Stomach (tissue), 9 donors: ENCODE measurements around the gene RNF224. TPM values are rescaled to one million over a fixed set of nuclear protein-coding genes. Genes with fewer than 3 reads are reported as not detected.

Experiments used
- DNase-seq, 2 donors: peaks; one replicate each; pipeline versions ENCODE4 v3.0.0 to v3.0.0-alpha.2; 2013 to 2019
- H3K27ac ChIP-seq, 5 donors: fragments of 200-600 bp in 4 of 5; sonication (generic) in 4 of 5; one replicate each; pipeline ENCODE4 v1.5.1; 2013 to 2019; ENCODE audit warnings: mild to moderate bottlenecking in 1 of 5, moderate library complexity in 1 of 5
- H3K27me3 ChIP-seq, 3 donors: fragments of 200-600 bp; sonication (generic); one replicate each; pipeline ENCODE4 v1.5.1; 2017 to 2019; ENCODE audit warnings: mixed run types in 1 of 3
- H3K36me3 ChIP-seq, 4 donors: fragments of 200-600 bp; sonication (generic); 1 replicate in 3 of 4; 2 replicates in 1 of 4; pipeline ENCODE4 v1.5.1; 2016 to 2019
- H3K4me1 ChIP-seq, 4 donors: fragments of 200-600 bp; sonication (generic); one replicate each; pipeline ENCODE4 v1.5.1; 2016 to 2019
- H3K4me3 ChIP-seq, 4 donors: fragments of 200-600 bp; sonication (generic) in 3 of 4; one replicate each; pipeline ENCODE4 v1.5.1; 2016 to 2019; ENCODE audit warnings: mild to moderate bottlenecking in 1 of 4
- H3K9me3 ChIP-seq, 4 donors: fragments of 200-600 bp; sonication (generic); one replicate each; pipeline ENCODE4 v1.5.1; 2016 to 2019
- CTCF ChIP-seq, 7 experiments: fragments of 450-650 bp in 4 of 7; fragments of 200-600 bp in 3 of 7; sonication (generic) in 3 of 7; IDR thresholded peaks; one replicate each; pipeline ENCODE4 v1.5.1; 2016 to 2019; ENCODE audit warnings: antibody characterized with exemption in 7 of 7, control low read depth in 2 of 7, mild to moderate bottlenecking in 1 of 7
- EP300 ChIP-seq: sonication (generic); formaldehyde crosslinking; IDR thresholded peaks from one replicate; pipeline ENCODE4 v1.6.1; 2017; ENCODE audit warnings: antibody characterized with exemption
- POLR2A ChIP-seq, 4 donors: fragments of 450-650 bp; IDR thresholded peaks; one replicate each; pipeline ENCODE4 v1.6.1; 2016; ENCODE audit warnings: antibody characterized with exemption in 4 of 4, control low read depth in 2 of 4, mild to moderate bottlenecking in 1 of 4, moderate library complexity in 1 of 4
- POLR2AphosphoS5 ChIP-seq, 3 donors: sonication (generic); formaldehyde crosslinking; IDR thresholded peaks; one replicate each; pipeline ENCODE4 v1.6.1; 2016; ENCODE audit warnings: antibody characterized with exemption in 3 of 3
- WGBS, 5 donors: extraction: QIAGEN DNeasy Blood & Tissue Kit in 3 of 5; methylation state at CpG; one replicate each; pipeline versions ENCODE4 v1.1.5 to v1.1.7; 2013 to 2018; 5-methylcytosine and 5-hydroxymethylcytosine counted together
- intact Hi-C: fragments of 100-400 bp; cut with DNase I; formaldehyde crosslinking; loops from one replicate; pipeline ENCODE4 v1.15.1; 2023; ENCODE audit warnings: low total_unique reads
- polyA plus RNA-seq, 3 donors: library from polyadenylated mRNA; stranded (reverse); fragments of 200-250 nt; gene quantifications; one replicate each; pipeline ENCODE4 v1.2.3, GENCODE V29; 2013
- total RNA-seq, 5 donors: library from RNA; depleted of rRNA; stranded (reverse); fragments of >200 nt; gene quantifications; one replicate each; pipeline versions ENCODE4 v1.1.0 to v1.2.3, GENCODE V29; 2014 to 2016
- donor health status: healthy with polysubstance abuse.
- donor health status: Bipolar disorder and iron deficiency.
- donor health status: healthy.

Gene RNF224
- total and polyA plus RNA-seq, 8 donors: 1.0 TPM; not detected in 7

GRCh38 chr9:137199411-137200121, 27.7 kb upstream of the RNF224 start:
- WGBS, 5 donors: 9 to 17% (median 10%) methylated on average over 27 to 51 of the region's 51 CpGs
- peak overlapping the region; percentile 78 to 97 (median 86) for H3K27ac ChIP-seq
- peak in 1 of 2 donors; percentile 48 for DNase-seq
- no peaks in the 10 kb centered on the region for H3K27me3 ChIP-seq
- H3K9me3 ChIP-seq: no peaks in the 10 kb centered on the region
- intact Hi-C loops: no loop called here
- H3K36me3 ChIP-seq: no peaks in the 10 kb centered on the region
- TF ChIP-seq POLR2AphosphoS5 (IDR thresholded peaks at IDR 0.05) (no peak), CTCF (IDR thresholded peaks at IDR 0.05) (no peak), EP300 (no peak), POLR2A (IDR thresholded peaks at IDR 0.05) (no peak)
- peaks cover 74 to 90% (median 89%) of the 10 kb centered on the region in 4 donors for H3K4me1 ChIP-seq
- peak overlapping the region; percentile 63 to 78 (median 66) for H3K4me3 ChIP-seq

DNA sequence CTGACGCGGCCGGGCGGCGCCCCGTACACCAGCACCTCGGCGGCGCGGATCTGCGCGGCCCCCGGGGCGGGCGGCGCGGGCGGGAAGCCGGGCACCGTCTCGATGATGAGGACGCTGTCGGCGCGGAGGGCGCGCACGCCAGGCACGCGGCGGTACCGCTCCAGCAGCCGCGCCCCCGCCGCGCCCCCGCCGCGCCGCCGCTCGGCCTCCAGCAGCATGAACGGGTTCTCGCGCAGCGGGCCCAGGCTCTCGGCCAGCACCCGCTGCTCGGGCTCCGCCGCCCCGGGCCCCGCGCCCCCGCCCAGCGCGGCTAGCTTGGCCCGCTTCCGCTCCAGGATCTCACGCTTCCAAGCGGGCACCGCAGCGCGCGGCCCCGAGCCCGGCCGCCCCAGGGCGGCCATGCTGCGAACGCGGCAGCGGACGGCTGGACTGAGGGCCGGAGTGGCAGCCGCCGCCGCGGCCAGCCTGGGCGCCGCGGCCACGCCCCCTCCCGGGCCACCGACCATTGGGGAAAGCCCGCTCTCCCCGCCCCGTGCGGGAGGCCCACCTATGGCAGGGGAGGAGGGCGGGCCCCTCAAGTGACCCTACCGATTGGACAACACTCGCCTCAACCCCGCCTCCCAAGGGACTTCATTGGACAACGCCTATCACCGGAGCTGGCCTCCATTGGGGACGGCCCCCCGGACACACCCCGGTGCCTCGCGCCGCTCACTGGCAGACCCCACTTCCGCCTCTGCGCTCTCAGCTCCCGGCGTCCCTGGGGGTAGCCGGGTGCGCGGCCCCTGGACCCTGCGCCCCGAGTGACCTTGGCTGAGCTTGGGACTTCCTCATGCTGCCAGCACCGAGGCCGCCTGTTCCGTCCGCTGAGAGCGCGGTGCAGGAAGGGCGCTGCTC, 26.7 kb upstream of the RNF224 start, which contains the start of gene TPRN:
TSS of gene TPRN (minus strand) at position 431 of the 894 bp plus-strand sequence. CDS start at position 401, 30 bp downstream.
- intact Hi-C loops: no loop called here
- Histone ChIP-seq H3K27me3 (no peaks in the 10 kb centered on the region), H3K4me1 (peaks cover 71 to 86% (median 85%) of the 10 kb centered on the region in 4 donors), H3K36me3 (no peaks in the 10 kb centered on the region), H3K27ac (peak within 1 kb of the TSS; percentile 85 to 97 (median 89)), H3K4me3 (peak within 1 kb of the TSS; percentile 63 to 78 (median 66)), H3K9me3 (no peaks in the 10 kb centered on the region)
- TF ChIP-seq CTCF (IDR thresholded peaks at IDR 0.05): no peak
- TF ChIP-seq POLR2A (IDR thresholded peaks at IDR 0.05): peak in 1 of 4 donors; percentile 59
- peak; percentile 37 to 92 (median 86) for TF ChIP-seq POLR2AphosphoS5 (IDR thresholded peaks at IDR 0.05)
- 0 to 3% (median 1%) methylated on average over 28 to 114 of the region's 118 CpGs for WGBS, 5 donors
- DNase-seq: peak; percentile 100

DNA sequence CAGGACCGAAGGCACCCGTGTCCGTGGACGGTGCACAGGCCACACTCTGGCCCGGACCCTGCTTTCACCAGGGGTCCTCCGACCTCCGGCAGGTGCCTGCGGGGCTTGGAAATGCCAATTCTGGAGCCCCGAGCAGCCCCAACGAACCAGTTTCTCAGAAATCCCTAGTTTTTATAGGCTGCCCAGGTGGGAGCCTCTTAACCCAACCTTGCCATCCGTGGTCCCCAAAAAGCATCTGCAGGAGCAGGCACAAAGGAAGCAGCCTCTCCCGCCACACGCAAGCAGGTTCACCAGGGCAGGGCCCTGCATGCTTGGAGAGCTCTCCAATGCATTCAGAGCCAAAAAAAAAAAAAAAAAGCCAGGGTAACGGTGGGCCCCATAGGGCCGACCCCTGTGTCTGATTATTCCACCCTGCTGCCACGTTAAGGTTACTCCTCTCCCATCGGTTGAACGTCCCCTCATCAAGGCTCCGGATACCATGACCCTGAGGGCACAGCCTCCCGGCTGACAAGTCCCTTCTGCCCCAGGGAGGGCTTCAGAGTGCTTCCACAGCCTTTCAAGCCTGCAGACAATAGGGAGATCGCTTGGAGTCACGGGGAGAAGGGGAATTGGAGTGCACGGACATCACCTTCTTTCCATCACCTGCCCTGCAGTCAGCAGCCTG, 26.0 kb upstream of the RNF224 start:
- TF ChIP-seq POLR2AphosphoS5 (IDR thresholded peaks at IDR 0.05): no peak
- TF ChIP-seq CTCF (IDR thresholded peaks at IDR 0.05): no peak
- TF ChIP-seq EP300: no peak
- TF ChIP-seq POLR2A (IDR thresholded peaks at IDR 0.05): no peak
- Histone ChIP-seq H3K27me3 (no peaks in the 10 kb centered on the region), H3K4me3 (peak overlapping the region; percentile 63 to 78 (median 66)), H3K27ac (peak overlapping the region; percentile 85 to 97 (median 89)), H3K36me3 (no peaks in the 10 kb centered on the region), H3K4me1 (peaks cover 76 to 84% (median 83%) of the 10 kb centered on the region in 4 donors), H3K9me3 (no peaks in the 10 kb centered on the region)
- DNase-seq: no peak
- intact Hi-C loops: no loop called here
- WGBS, 5 donors: 12 to 14% (median 12%) methylated on average over 22 to 23 of the region's 23 CpGs

DNA sequence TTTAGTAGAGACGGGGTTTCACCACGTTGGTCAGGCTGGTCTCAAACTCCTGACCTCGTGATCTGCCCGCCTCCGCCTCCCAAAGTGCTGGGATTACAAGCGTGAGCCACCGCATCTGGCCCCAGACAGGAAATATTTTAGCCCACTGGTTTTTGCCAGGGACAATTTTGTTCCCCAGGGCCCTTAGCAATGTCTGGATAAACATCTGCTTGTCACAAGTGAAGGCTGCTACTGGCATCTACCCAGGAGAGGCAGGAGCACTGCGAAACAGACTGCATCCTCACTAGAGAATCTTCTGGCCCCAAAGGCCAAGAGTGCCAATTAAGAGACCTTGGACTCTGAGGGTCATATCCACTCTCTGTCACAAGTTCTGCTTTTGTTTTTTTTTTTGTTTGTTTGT, 24.3 kb upstream of the RNF224 start:
- no peak for DNase-seq
- H3K36me3 ChIP-seq: peaks cover 0 to 5% (median 0%) of the 10 kb centered on the region in 4 donors
- H3K4me3 ChIP-seq: no peak overlapping the region
- WGBS, 5 donors: 50 to 71% (median 53%) methylated on average over 3 to 8 of the region's 8 CpGs
- H3K27ac ChIP-seq: peak overlapping the region; percentile 29 to 97 (median 88)
- intact Hi-C loops: no loop called here
- peaks cover 70 to 78% (median 76%) of the 10 kb centered on the region in 4 donors for H3K4me1 ChIP-seq
- TF ChIP-seq CTCF (IDR thresholded peaks at IDR 0.05): no peak
- H3K9me3 ChIP-seq: no peaks in the 10 kb centered on the region
- no peaks in the 10 kb centered on the region for H3K27me3 ChIP-seq
